Endodermal cell (in vitro differentiated cells): ENCODE data around the gene MYF5. TPM values are rescaled to one million over a fixed set of nuclear protein-coding genes. Genes with fewer than 3 reads are reported as not detected.

Experiments
- DNase-seq: peaks from one replicate; pipeline ENCODE4 v3.0.0-alpha.2; 2017
- H3K27ac ChIP-seq: 2 replicates; pipeline ENCODE4 v1.5.1; 2013; ENCODE audit warnings: mild to moderate bottlenecking, low read depth, low read length, moderate library complexity
- H3K27me3 ChIP-seq: 2 replicates; pipeline ENCODE4 v1.6.1; 2013; ENCODE audit warnings: mild to moderate bottlenecking, low read length, moderate library complexity; ENCODE audit not compliant: insufficient read depth, control insufficient read depth, poor library complexity, severe bottlenecking
- H3K36me3 ChIP-seq: 2 replicates; pipeline ENCODE4 v1.7.0; 2013; ENCODE audit warnings: mild to moderate bottlenecking, low read length, moderate library complexity; ENCODE audit not compliant: control insufficient read depth, insufficient read depth
- H3K4me1 ChIP-seq: one replicate; pipeline ENCODE4 v1.7.0; 2013; ENCODE audit warnings: low read length; ENCODE audit not compliant: control insufficient read depth, insufficient read depth
- H3K4me3 ChIP-seq: 2 replicates; pipeline ENCODE4 v1.5.1; 2013; ENCODE audit warnings: mild to moderate bottlenecking, low read length, moderate library complexity
- H3K9ac ChIP-seq: 2 replicates; pipeline ENCODE4 v1.6.1; 2013; ENCODE audit warnings: mild to moderate bottlenecking, low read length, moderate library complexity; ENCODE audit not compliant: poor library complexity, severe bottlenecking; ENCODE audit errors: extremely low read depth
- H3K9me3 ChIP-seq: 2 replicates; pipeline ENCODE4 v1.6.1; 2013; ENCODE audit warnings: mild to moderate bottlenecking, low read length, moderate library complexity; ENCODE audit not compliant: control insufficient read depth
- H3K27ac Mint-ChIP-seq: 2 replicates; pipeline ENCODE4 v1.8.0; 2020; ENCODE audit warnings: mixed read lengths
- H3K27me3 Mint-ChIP-seq: 2 replicates; pipeline ENCODE4 v1.8.0; 2021; ENCODE audit warnings: mild to moderate bottlenecking, mixed read lengths; ENCODE audit not compliant: insufficient read depth
- H3K36me3 Mint-ChIP-seq: 2 replicates; pipeline ENCODE4 v1.8.0; 2020; ENCODE audit warnings: low read depth, mixed read lengths
- H3K4me1 Mint-ChIP-seq: 2 replicates; pipeline ENCODE4 v1.8.0; 2020; ENCODE audit warnings: mixed read lengths
- H3K4me3 Mint-ChIP-seq: 2 replicates; pipeline ENCODE4 v1.8.0; 2020; ENCODE audit warnings: mild to moderate bottlenecking, moderate library complexity, mixed read lengths
- H3K9me3 Mint-ChIP-seq: 2 replicates; pipeline ENCODE4 v1.8.0; 2020; ENCODE audit warnings: mild to moderate bottlenecking, mixed read lengths
- WGBS, 2 experiments: methylation state at CpG; one replicate each; pipeline versions ENCODE4 v1.1.5 to v1.1.7; 2013; ENCODE audit warnings: missing lambda C conversion rate in 2 of 2, mixed read lengths in 1 of 2; ENCODE audit not compliant: insufficient coverage in 1 of 2, insufficient read length in 1 of 2; 5-methylcytosine and 5-hydroxymethylcytosine counted together
- total RNA-seq, 2 donors: library from RNA; stranded (reverse); fragmentation: NEBNext Ultra II Directional in 1 of 2; extraction: Animal tissue kit (Norgen Biotek cat#: 25700) in 1 of 2; gene quantifications; 2 replicates in 1 of 2; 3 replicates in 1 of 2; pipeline ENCODE4 v1.2.1, GENCODE V29; 2021
- TF ChIP-seq, protein P1 (sequence below): fragments of 200-600 bp; sonication (generic); conservative IDR thresholded peaks from 2 replicates; pipeline ENCODE4 v1.5.0; 2021; ENCODE audit warnings: antibody characterized with exemption, mild to moderate bottlenecking

The MYF5 gene
- total RNA-seq, 2 donors from 2014 or later: not detected

DNA sequence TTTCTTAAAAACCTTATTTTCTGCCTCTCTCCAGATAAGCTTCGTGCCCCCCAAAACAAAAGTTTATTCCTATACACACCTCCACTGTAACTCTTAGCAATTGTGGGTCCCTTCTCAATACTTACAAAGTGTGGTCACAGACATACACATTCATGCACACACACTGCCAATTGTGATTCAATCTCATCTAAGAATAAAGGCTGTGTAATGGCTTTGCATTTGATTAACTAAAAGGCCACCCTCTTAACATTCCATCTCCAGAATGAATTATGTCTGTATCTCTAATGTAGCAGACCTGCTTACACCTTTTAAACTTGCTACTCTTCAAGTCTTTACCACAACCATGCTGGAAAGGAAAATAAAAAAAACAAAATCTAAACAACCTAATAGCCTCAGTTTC, 49.5 kb downstream of the MYF5 start:
- Histone ChIP-seq H3K27ac (peak overlapping the region; percentile 9), H3K4me1 (no peaks in the 10 kb centered on the region), H3K4me3 (no peak overlapping the region), H3K9me3 (no peaks in the 10 kb centered on the region), H3K36me3 (no peaks in the 10 kb centered on the region), H3K9ac (no peak overlapping the region), H3K27me3 (no peaks in the 10 kb centered on the region)
- WGBS, 2 experiments: 91 to 100% methylated on average over 1 of the region's 1 CpG
- Mint-ChIP-seq H3K9me3 (no peaks in the 10 kb centered on the region), H3K4me1 (peaks cover 36% of the 10 kb centered on the region), H3K36me3 (no peaks in the 10 kb centered on the region), H3K27me3 (no peaks in the 10 kb centered on the region), H3K4me3 (no peak overlapping the region), H3K27ac (no peak overlapping the region)
- DNase-seq: no peak
- TF ChIP-seq, protein P1, sequence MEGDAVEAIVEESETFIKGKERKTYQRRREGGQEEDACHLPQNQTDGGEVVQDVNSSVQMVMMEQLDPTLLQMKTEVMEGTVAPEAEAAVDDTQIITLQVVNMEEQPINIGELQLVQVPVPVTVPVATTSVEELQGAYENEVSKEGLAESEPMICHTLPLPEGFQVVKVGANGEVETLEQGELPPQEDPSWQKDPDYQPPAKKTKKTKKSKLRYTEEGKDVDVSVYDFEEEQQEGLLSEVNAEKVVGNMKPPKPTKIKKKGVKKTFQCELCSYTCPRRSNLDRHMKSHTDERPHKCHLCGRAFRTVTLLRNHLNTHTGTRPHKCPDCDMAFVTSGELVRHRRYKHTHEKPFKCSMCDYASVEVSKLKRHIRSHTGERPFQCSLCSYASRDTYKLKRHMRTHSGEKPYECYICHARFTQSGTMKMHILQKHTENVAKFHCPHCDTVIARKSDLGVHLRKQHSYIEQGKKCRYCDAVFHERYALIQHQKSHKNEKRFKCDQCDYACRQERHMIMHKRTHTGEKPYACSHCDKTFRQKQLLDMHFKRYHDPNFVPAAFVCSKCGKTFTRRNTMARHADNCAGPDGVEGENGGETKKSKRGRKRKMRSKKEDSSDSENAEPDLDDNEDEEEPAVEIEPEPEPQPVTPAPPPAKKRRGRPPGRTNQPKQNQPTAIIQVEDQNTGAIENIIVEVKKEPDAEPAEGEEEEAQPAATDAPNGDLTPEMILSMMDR: no peak

DNA sequence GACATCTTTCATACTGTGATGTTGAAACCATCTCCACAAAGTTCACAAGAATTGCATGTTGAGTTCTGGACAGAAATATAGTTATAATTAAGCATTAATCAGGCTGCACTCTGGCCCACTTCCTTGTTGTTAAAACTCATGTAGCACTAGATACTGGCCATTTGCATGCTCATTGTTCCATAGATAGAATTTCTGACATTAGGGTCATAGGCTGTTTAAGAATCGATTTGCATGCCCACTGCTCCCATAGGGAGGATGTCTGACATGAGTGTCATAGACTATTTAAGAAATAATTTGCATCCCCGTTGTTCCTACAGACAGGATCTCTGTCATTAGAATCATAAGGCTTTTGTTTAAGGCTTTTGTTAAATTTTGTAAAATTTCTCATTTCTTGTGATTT, 50.2 kb downstream of the MYF5 start:
- Histone ChIP-seq H3K36me3 (no peaks in the 10 kb centered on the region), H3K4me1 (no peaks in the 10 kb centered on the region), H3K9me3 (peaks cover 3% of the 10 kb centered on the region), H3K4me3 (no peak overlapping the region), H3K27me3 (no peaks in the 10 kb centered on the region), H3K9ac (no peak overlapping the region), H3K27ac (no peak overlapping the region)
- H3K4me1 Mint-ChIP-seq: peaks cover 31% of the 10 kb centered on the region
- H3K9me3 Mint-ChIP-seq: peaks cover 3% of the 10 kb centered on the region
- H3K36me3 Mint-ChIP-seq: peaks cover 3% of the 10 kb centered on the region
- 71 to 88% methylated on average over 1 of the region's 2 CpGs for WGBS, 2 experiments
- H3K4me3 Mint-ChIP-seq: no peak overlapping the region
- TF ChIP-seq, protein P1: no peak
- H3K27me3 Mint-ChIP-seq: no peaks in the 10 kb centered on the region
- H3K27ac Mint-ChIP-seq: no peak overlapping the region
- no peak for DNase-seq

Other genes with a start within 250 kb of the MYF5 start
- under 1 TPM in 1 of 2 donors, not detected in 1; 0.38 TPM for gene MYF6, start 9.3 kb upstream of the MYF5 start, total RNA-seq
- gene LIN7A, start 221.0 kb downstream of the MYF5 start, total RNA-seq: 10 to 100 TPM; 19.3 to 27.2 TPM